ENCODE results near the gene CNNM2.

DNA sequence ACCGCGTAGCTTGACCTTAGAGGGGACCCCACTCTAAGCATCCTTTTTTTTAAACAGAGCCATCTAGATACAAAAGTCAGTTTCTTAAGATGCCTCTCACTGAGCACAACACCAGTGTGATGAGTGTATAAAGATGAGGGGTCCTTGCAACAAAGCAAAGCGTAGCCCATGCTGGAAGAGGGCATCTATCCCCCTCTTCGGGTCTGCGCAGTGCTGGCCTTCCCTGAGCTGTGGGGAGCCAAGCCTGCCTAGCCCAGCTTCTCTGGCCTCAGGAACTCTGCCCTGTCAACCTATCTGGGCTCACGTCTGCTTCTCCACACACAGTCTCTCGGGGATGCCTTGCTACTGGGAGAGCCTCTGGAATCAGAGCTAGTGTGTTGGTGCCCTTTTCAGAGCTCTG is 161.0 kb downstream of the CNNM2 start:
- TF ChIP-seq EZH2 (IDR thresholded peaks at IDR 0.05; ENCODE audit: insufficient read depth, poor library complexity, severe bottlenecking) (no peak), EZH2phosphoT487 (IDR thresholded peaks at IDR 0.05; ENCODE audit: insufficient read depth, low read depth) (no peak)
